Peyer's patch (tissue), 4 donors: ENCODE measurements around the gene ARFGAP1. TPM values are rescaled to one million over a fixed set of nuclear protein-coding genes. Genes with fewer than 3 reads are reported as not detected.

ENCODE experiments used
- DNase-seq, 3 donors: peaks; one replicate each; pipeline ENCODE4 v3.0.0-alpha.2; 2017 to 2019
- H3K27ac ChIP-seq, 4 donors: fragments of 200-600 bp; sonication (generic); one replicate each; pipeline ENCODE4 v1.5.1; 2016 to 2019
- H3K27me3 ChIP-seq, 2 donors: fragments of 200-600 bp; sonication (generic); one replicate each; pipeline ENCODE4 v1.5.1; 2019
- H3K36me3 ChIP-seq, 3 donors: fragments of 200-600 bp; sonication (generic); one replicate each; pipeline ENCODE4 v1.5.1; 2016 to 2019
- H3K4me1 ChIP-seq, 4 donors: fragments of 200-600 bp; sonication (generic); one replicate each; pipeline ENCODE4 v1.5.1; 2016 to 2019
- H3K4me3 ChIP-seq, 4 donors: fragments of 200-600 bp; sonication (generic); 1 replicate in 3 of 4; 2 replicates in 1 of 4; pipeline ENCODE4 v1.5.1; 2016 to 2019; ENCODE audit warnings: mild to moderate bottlenecking in 1 of 4
- H3K9me3 ChIP-seq, 4 donors: fragments of 200-600 bp; sonication (generic); one replicate each; pipeline ENCODE4 v1.5.1; 2016 to 2019; ENCODE audit warnings: mild to moderate bottlenecking in 1 of 4
- POLR2A ChIP-seq, 2 donors: fragments of 450-650 bp; IDR thresholded peaks; one replicate each; pipeline ENCODE4 v1.5.1; 2017; ENCODE audit warnings: antibody characterized with exemption in 2 of 2, mild to moderate bottlenecking in 2 of 2, moderate library complexity in 2 of 2
- total RNA-seq, 4 donors: library from RNA; depleted of rRNA; stranded (reverse); fragments of >200 nt; gene quantifications; one replicate each; pipeline ENCODE4 v1.1.0, GENCODE V29; 2016
- TF ChIP-seq, protein P1 (sequence below), 6 experiments: fragments of 450-650 bp in 4 of 6; fragments of 200-600 bp in 2 of 6; sonication (generic) in 1 of 6; IDR thresholded peaks; one replicate each; pipeline ENCODE4 v1.5.1; 2017 to 2019; ENCODE audit warnings: antibody characterized with exemption in 6 of 6, mild to moderate bottlenecking in 3 of 6, moderate library complexity in 1 of 6

ARFGAP1 gene
- total RNA-seq, 4 donors from 2014 or later, result 66.6 to 149 (median 89.8) TPM

DNA sequence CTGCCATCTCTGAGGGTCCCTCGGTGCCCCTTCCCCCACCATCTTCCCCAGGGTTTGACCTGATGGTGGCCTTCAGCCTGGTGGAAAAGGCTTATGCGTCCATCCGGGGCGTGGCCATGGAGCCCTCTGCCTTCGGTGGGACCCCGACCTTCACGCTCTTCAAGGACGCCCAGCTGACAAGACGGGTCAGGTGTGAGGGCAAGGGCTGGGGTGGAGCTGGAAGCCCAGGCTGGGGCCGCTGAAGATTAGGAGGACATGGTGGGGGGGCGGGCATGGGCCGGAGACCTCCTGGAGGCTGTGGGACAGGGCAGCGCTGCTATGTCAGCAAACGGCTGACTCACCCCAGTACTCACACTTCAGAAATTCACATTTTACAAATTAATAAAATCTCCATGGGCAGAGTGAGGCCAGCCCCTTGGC is 43.9 kb downstream of the ARFGAP1 start:
- no peak overlapping the region for H3K27ac ChIP-seq
- no peaks in the 10 kb centered on the region for H3K9me3 ChIP-seq
- no peaks in the 10 kb centered on the region for H3K4me1 ChIP-seq
- no peaks in the 10 kb centered on the region for H3K27me3 ChIP-seq
- H3K36me3 ChIP-seq, result no peaks in the 10 kb centered on the region
- DNase-seq, result peak in 1 of 3 donors; percentile 35
- H3K4me3 ChIP-seq, result no peak overlapping the region
- TF ChIP-seq, protein P1, sequence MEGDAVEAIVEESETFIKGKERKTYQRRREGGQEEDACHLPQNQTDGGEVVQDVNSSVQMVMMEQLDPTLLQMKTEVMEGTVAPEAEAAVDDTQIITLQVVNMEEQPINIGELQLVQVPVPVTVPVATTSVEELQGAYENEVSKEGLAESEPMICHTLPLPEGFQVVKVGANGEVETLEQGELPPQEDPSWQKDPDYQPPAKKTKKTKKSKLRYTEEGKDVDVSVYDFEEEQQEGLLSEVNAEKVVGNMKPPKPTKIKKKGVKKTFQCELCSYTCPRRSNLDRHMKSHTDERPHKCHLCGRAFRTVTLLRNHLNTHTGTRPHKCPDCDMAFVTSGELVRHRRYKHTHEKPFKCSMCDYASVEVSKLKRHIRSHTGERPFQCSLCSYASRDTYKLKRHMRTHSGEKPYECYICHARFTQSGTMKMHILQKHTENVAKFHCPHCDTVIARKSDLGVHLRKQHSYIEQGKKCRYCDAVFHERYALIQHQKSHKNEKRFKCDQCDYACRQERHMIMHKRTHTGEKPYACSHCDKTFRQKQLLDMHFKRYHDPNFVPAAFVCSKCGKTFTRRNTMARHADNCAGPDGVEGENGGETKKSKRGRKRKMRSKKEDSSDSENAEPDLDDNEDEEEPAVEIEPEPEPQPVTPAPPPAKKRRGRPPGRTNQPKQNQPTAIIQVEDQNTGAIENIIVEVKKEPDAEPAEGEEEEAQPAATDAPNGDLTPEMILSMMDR (IDR thresholded peaks at IDR 0.05), result no peak
- no peak for TF ChIP-seq POLR2A (IDR thresholded peaks at IDR 0.05)

DNA sequence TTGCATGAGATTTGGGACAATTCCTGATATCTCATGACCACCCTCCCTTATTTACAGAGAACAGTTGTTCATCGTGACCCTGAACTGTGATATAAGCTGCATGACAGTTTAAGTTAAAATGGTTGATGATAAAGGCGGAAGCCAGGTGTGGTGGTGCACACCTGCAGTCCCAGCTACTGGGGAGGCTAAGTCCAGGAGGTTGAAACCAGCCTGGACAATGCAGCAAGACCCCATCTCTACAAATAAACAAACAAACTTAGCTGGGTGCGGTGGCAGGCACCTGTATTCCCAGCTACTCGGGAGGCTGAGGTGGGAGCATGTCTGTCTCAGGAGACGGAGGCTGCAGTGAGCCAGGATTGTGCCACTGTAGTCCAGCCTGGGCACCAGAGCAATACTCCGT is 44.4 kb downstream of the ARFGAP1 start:
- Histone ChIP-seq H3K4me1 (no peaks in the 10 kb centered on the region), H3K36me3 (no peaks in the 10 kb centered on the region), H3K27me3 (no peaks in the 10 kb centered on the region), H3K9me3 (no peaks in the 10 kb centered on the region), H3K27ac (no peak overlapping the region), H3K4me3 (no peak overlapping the region)
- no peak for DNase-seq
- TF ChIP-seq POLR2A (IDR thresholded peaks at IDR 0.05), result no peak
- TF ChIP-seq, protein P1 (IDR thresholded peaks at IDR 0.05), result no peak

- DNase-seq, result peak in 1 of 3 donors; percentile 37
- no peak overlapping the region for H3K27ac ChIP-seq
- H3K36me3 ChIP-seq, result no peaks in the 10 kb centered on the region
- no peaks in the 10 kb centered on the region for H3K9me3 ChIP-seq
- no peak for TF ChIP-seq POLR2A (IDR thresholded peaks at IDR 0.05)
- TF ChIP-seq, protein P1 (IDR thresholded peaks at IDR 0.05), result no peak
- H3K4me1 ChIP-seq, result no peaks in the 10 kb centered on the region
- H3K4me3 ChIP-seq, result no peak overlapping the region
- H3K27me3 ChIP-seq, result no peaks in the 10 kb centered on the region
These were observed 45.1 kb downstream of the ARFGAP1 start for GRCh38 chr20:63317601-63318291.

- TF ChIP-seq, protein P1 (IDR thresholded peaks at IDR 0.05), result no peak
- no peak for TF ChIP-seq POLR2A (IDR thresholded peaks at IDR 0.05)
- Histone ChIP-seq H3K4me1 (no peaks in the 10 kb centered on the region), H3K27me3 (no peaks in the 10 kb centered on the region), H3K4me3 (no peak overlapping the region), H3K27ac (no peak overlapping the region), H3K9me3 (no peaks in the 10 kb centered on the region), H3K36me3 (no peaks in the 10 kb centered on the region)
- DNase-seq, result peak in 1 of 3 donors; percentile 38
These were observed 46.0 kb downstream of the ARFGAP1 start for GRCh38 chr20:63318391-63319163.

DNA sequence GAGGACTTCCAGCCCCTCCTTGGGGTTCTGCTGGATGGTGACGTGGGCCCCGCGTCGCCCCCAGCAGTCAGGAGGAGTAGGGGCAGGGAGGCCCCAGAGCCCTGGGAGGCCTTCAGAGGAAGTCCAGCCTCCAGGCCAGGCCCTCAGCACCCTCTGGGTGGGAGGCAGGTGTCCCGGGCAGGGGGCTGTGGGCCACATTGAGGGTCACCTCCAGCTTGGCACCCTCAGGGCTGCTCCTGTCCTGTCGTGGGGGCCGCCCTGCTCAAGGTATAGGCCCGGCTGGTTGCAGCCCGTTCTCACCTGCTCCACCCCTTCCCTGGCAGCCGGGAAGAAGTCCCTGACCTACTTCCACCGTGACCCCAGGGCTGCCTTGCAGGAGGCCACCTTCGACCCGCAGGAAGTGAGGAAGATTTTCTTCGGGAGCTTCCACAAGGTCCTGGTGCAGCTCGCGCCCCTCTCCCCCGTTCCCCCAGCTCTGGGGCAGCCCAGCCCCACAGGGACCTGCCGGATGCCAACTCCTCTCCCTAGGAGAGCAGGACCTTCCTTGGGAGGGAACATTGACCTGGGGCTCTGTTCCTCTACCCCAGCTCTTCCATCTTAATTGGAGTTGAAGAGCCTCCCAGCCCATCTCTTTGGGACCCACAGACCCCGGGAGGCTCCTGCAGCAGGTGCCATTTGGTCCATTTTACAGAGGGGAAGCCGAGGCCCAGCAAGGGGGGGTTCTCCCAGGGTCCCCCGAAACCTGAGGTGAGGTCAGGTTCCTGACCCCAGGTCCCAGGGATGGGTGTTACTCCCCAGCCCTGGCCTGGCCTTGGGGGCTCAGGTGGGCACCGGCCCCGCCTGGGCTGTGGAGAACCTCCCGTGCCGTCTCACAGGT is 46.8 kb downstream of the ARFGAP1 start:
- peak in 1 of 3 donors; percentile 44 for DNase-seq
- Histone ChIP-seq H3K4me1 (no peaks in the 10 kb centered on the region), H3K9me3 (no peaks in the 10 kb centered on the region), H3K4me3 (no peak overlapping the region), H3K27ac (no peak overlapping the region), H3K27me3 (no peaks in the 10 kb centered on the region), H3K36me3 (no peaks in the 10 kb centered on the region)
- TF ChIP-seq, protein P1 (IDR thresholded peaks at IDR 0.05), result no peak
- TF ChIP-seq POLR2A (IDR thresholded peaks at IDR 0.05), result no peak
